PFSK-1 (cell line): ENCODE measurements around the gene MAP3K19.
A peak's percentile ranks its signal among the peaks of the same experiment; 100 is the strongest.

Source experiments
- POLR2AphosphoS5 ChIP-seq: IDR thresholded peaks from 2 replicates; pipeline ENCODE4 v1.6.1; 2012; ENCODE audit warnings: low read depth, mild to moderate bottlenecking, control low read depth, low read length, moderate library complexity
- REST ChIP-seq, 2 experiments: IDR thresholded peaks; 2 replicates each; pipeline versions ENCODE4 v1.6.1 to v1.8.0; 2011 to 2012; ENCODE audit warnings: low read depth in 2 of 2, low read length in 2 of 2, control low read depth in 1 of 2, inconsistent platforms in 1 of 2, mild to moderate bottlenecking in 1 of 2, moderate library complexity in 1 of 2; ENCODE audit not compliant: insufficient read depth in 1 of 2

GRCh38 chr2:135052042-135052876 is 5.0 kb upstream of the MAP3K19 start, which contains the start of gene RAB3GAP1:
- TF ChIP-seq POLR2AphosphoS5: peak; percentile 90
- 0 out of 4 replicates have a peak, but pooled peaks of 1 of the 2 experiments have one; percentile 16 for TF ChIP-seq REST (IDR thresholded peaks at IDR 0.05; ENCODE audit: insufficient read depth in 1 of 2, low read depth in 2 of 2, low read length in 2 of 2)
